ENCODE data around the gene SGPP2.

GRCh38 chr2:222547083-222547482, 122.7 kb downstream of the SGPP2 start:
- TF ChIP-seq CTCF (conservative IDR thresholded peaks at IDR 0.05; ENCODE audit: low read depth, low read length): no peak
- TF ChIP-seq EZH2 (IDR thresholded peaks at IDR 0.05; ENCODE audit: low read length, unreplicated experiment): no peak

Data from PC-3 (cell line).